GM10266 (cell line): ENCODE results near the gene FGFR2.

Experiments
- DNase-seq: peaks from one replicate; pipeline ENCODE4 v3.0.0; 2012; ENCODE audit errors: extremely low spot score
- CTCF ChIP-seq: IDR thresholded peaks from 2 replicates; pipeline ENCODE4 v1.5.1; 2012; ENCODE audit warnings: mild to moderate bottlenecking, low read depth; ENCODE audit not compliant: control insufficient read depth, insufficient read depth; ENCODE audit errors: missing control alignments

The FGFR2 gene

DNA sequence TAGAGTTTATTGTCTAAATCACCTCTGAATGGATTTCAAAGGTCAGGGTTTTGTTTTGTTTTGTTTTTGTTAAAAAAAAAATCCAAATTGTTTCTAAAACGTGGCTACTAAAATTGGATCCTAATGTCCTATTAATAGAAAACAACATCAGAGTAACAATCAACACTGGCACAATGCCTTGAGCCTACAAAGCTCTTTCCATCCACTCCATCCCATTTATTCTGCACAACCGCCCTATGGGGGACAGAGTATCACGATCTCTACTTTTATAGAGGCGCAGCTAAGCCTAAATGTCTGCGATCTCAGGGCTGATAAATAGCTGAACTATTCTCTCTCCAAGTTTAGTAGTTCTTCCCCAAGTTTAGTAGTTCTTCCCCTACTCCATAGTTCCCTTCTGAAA is 78.8 kb downstream of the FGFR2 start:
- no peak for TF ChIP-seq CTCF
- DNase-seq = no peak

DNA sequence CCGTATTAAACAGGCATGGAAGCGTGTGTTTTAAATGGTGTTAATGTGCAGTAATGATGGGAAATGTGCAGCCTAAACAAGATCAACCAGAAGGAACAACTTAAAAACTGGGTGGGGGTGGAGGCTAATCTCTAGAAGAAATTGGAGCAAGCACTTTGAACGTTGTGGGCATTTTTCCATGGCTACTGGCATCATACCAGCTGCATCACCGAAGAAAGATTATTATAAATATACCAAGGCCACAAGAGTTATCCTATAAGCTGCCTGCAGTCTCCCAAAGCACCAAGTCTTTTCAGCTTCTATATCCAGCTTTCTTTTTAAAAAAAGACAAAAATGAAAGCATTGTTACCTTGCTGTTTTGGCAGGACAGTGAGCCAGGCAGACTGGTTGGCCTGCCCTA is 79.9 kb downstream of the FGFR2 start:
- DNase-seq = no peak
- TF ChIP-seq CTCF = no peak

DNA sequence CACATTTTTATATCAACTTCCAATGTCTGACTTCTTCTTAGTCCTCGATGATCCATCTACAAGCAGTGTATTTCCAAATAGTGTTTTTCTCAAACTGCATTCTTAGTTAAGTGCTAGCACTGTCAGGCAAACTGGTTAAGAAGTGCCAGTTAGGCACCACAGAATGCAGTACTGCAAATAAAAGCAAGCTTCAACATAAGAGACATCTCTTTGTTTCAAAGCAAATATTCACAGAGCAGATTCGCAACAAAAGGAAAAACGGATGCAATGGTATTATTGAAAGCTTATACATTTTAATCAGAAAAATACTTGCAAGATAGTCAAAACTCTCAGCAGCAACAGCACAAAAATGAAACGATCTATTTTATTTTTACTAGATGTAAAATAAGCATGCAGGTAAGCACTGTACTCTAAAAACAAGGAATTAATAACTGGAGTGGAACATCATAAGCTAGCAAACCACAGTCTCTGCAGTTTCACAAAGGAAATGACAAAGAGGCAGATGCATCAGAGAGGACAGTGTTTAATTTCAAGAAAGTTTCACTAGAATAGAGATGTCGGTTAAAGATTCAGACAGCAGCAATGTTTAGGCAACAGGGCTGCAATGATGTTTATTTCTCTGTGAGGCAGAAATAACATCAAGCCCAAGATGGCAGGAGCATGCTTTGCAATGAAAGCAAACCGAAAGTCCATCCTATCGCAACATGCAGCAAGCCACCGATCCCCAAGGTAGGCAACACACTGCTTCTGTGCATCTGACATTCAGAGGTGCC is 82.0 kb downstream of the FGFR2 start:
- TF ChIP-seq CTCF = no peak
- no peak for DNase-seq

- DNase-seq = no peak
- TF ChIP-seq CTCF = no peak
Observed at GRCh38 chr10:121514141-121514865, 83.9 kb downstream of the FGFR2 start.

DNA sequence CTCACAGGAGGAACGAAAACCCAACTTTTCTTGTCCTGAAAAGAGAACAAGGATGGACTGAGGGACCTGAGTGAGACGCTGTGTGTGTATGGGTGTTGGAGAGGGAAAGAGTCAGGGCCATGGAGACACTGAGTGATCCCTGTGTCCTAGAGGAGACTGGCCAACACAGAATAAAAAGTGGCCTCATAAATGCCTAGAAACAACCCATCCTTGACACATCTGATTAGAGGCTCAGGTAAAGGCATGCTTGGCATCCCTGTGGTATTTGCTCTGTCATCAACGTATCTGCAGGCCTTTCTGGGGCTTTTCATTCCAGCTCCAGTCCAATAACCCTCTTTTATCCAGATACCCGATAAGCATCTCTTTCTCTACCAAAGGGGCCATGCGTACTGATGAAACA is 86.3 kb downstream of the FGFR2 start:
- TF ChIP-seq CTCF = no peak
- no peak for DNase-seq

- no peak for TF ChIP-seq CTCF
- DNase-seq = no peak
Observed at GRCh38 chr10:121511460-121511859, 86.8 kb downstream of the FGFR2 start.

DNA sequence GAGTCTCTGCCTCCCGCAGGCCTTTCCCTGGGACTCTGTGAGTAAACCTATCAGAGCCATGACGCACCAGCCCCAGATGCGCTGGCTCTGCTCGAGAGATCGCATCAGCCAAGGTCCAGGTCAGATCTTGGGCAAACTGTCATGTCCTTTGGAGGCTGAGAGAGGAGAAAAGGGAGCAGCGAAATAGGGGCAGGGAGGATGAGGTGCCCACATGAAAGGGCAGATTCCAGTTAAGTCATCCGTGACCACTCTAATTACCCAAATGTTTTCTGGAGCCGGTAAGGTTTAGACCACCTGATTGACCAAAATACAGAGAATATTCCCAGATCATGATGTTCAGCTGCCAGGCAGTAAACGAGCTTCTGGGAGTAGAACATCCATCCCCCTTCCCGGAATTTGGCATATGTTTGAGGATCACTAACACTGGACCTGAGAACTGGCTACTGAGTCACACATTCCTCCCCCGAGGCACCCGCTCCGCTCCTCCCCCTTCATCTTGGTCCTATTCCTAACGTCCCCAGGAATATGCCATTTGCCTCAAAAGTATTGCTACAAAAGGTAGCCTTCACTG is 88.0 kb downstream of the FGFR2 start:
- no peak for TF ChIP-seq CTCF
- no peak for DNase-seq
